ENCODE results near the gene WDR86. TPM values are rescaled to one million over a fixed set of nuclear protein-coding genes. Genes with fewer than 3 reads are reported as not detected.
A peak's percentile ranks its signal among the peaks of the same experiment; 100 is the strongest.

WDR86 gene
- total RNA-seq, 4 donors from 2014 or later = 1.4 to 2.4 (median 2.0) TPM; not detected in 1

- DNase-seq (ENCODE audit: low spot score in 2 of 2) = peak in 1 of 2 donors; percentile 82
- intact Hi-C loops (cut with DNase I; ENCODE audit: low total_unique reads) = no loop called here
- TF ChIP-seq POLR2A (IDR thresholded peaks at IDR 0.05) (no peak), CTCF (IDR thresholded peaks at IDR 0.05) (no peak)
- 29 to 31% methylated on average over 35 to 37 of the region's 37 CpGs for WGBS, 2 donors
- no peak overlapping the region for H3K4me3 ChIP-seq (ENCODE audit: low read depth, poor library complexity, severe bottlenecking)
Observed at GRCh38 chr7:151382079-151382885, 27.6 kb downstream of the WDR86 start.

GRCh38 chr7:151381348-151382078 lies 28.3 kb downstream of the WDR86 start:
- intact Hi-C loops (cut with DNase I; ENCODE audit: low total_unique reads) = no loop called here
- 4 to 19% methylated on average over 24 of the region's 83 CpGs for WGBS, 2 donors
- peak in 1 of 2 donors; percentile 80 for DNase-seq (ENCODE audit: low spot score in 2 of 2)
- no peak for TF ChIP-seq POLR2A (IDR thresholded peaks at IDR 0.05)
- no peak for TF ChIP-seq CTCF (IDR thresholded peaks at IDR 0.05)
- H3K4me3 ChIP-seq (ENCODE audit: low read depth, poor library complexity, severe bottlenecking) = no peak overlapping the region

- no peak overlapping the region for H3K4me3 ChIP-seq (ENCODE audit: low read depth, poor library complexity, severe bottlenecking)
- DNase-seq (ENCODE audit: low spot score in 2 of 2) = peak in 1 of 2 donors; percentile 79
- TF ChIP-seq CTCF (IDR thresholded peaks at IDR 0.05) (no peak), POLR2A (IDR thresholded peaks at IDR 0.05) (no peak)
- WGBS, 2 donors = 41 to 58% methylated on average over 7 of the region's 7 CpGs
- intact Hi-C loops (cut with DNase I; ENCODE audit: low total_unique reads) = no loop called here
Observed at GRCh38 chr7:151381098-151381347, 28.8 kb downstream of the WDR86 start.

- peak in 1 of 2 donors; percentile 83 for DNase-seq (ENCODE audit: low spot score in 2 of 2)
- 82% methylated on average over 28 to 32 of the region's 32 CpGs for WGBS, 2 donors
- TF ChIP-seq POLR2A (IDR thresholded peaks at IDR 0.05) (no peak), CTCF (IDR thresholded peaks at IDR 0.05) (no peak)
- intact Hi-C loops (cut with DNase I; ENCODE audit: low total_unique reads) = no loop called here
- H3K4me3 ChIP-seq (ENCODE audit: low read depth, poor library complexity, severe bottlenecking) = no peak overlapping the region
Observed at GRCh38 chr7:151380199-151381097, 29.4 kb downstream of the WDR86 start.

GRCh38 chr7:151379534-151380198 lies 30.2 kb downstream of the WDR86 start:
- WGBS, 2 donors = 82 to 91% methylated on average over 10 to 16 of the region's 25 CpGs
- intact Hi-C loops (cut with DNase I; ENCODE audit: low total_unique reads) = loop anchor here (10.0 kb wide), 1 partner anchor 375 kb away; no protein-coding TSS in a partner anchor
- no peak overlapping the region for H3K4me3 ChIP-seq (ENCODE audit: low read depth, poor library complexity, severe bottlenecking)
- no peak for DNase-seq (ENCODE audit: low spot score in 2 of 2)
- TF ChIP-seq POLR2A (IDR thresholded peaks at IDR 0.05) = no peak
- no peak for TF ChIP-seq CTCF (IDR thresholded peaks at IDR 0.05)
